ENCODE results near the gene MYBPC1. TPM values are rescaled to one million over a fixed set of nuclear protein-coding genes. Genes with fewer than 3 reads are reported as not detected.

Gene MYBPC1
- total RNA-seq, 1 donor from 2014 or later = not detected

- no peak overlapping the region for H3K4me3 ChIP-seq
- DNase-seq = no peak
- no peak for ATAC-seq
- no peaks in the 10 kb centered on the region for H3K27me3 ChIP-seq
- no peaks in the 10 kb centered on the region for H3K9me3 ChIP-seq
- no peaks in the 10 kb centered on the region for H3K4me1 ChIP-seq
- no peak for TF ChIP-seq CTCF (IDR thresholded peaks at IDR 0.05)
- no peak overlapping the region for H3K27ac ChIP-seq
- intact Hi-C loops (cut with DNase I) = no loop called here
- H3K36me3 ChIP-seq = no peaks in the 10 kb centered on the region
These were observed 16.4 kb upstream of the MYBPC1 start for GRCh38 chr12:101578417-101578816.

GRCh38 chr12:101581190-101581589, 13.6 kb upstream of the MYBPC1 start:
- Histone ChIP-seq H3K27me3 (no peaks in the 10 kb centered on the region), H3K36me3 (no peaks in the 10 kb centered on the region), H3K4me1 (no peaks in the 10 kb centered on the region), H3K9me3 (no peaks in the 10 kb centered on the region), H3K4me3 (no peak overlapping the region), H3K27ac (no peak overlapping the region)
- intact Hi-C loops (cut with DNase I) = no loop called here
- DNase-seq (no peak), ATAC-seq (no peak)
- TF ChIP-seq CTCF (IDR thresholded peaks at IDR 0.05) = no peak

- Histone ChIP-seq H3K9me3 (no peaks in the 10 kb centered on the region), H3K36me3 (no peaks in the 10 kb centered on the region), H3K27me3 (no peaks in the 10 kb centered on the region), H3K4me1 (no peaks in the 10 kb centered on the region), H3K4me3 (no peak overlapping the region), H3K27ac (no peak overlapping the region)
- ATAC-seq (no peak), DNase-seq (no peak)
- intact Hi-C loops (cut with DNase I) = no loop called here
- no peak for TF ChIP-seq CTCF (IDR thresholded peaks at IDR 0.05)
These were observed 11.8 kb upstream of the MYBPC1 start for GRCh38 chr12:101582937-101583336.

GRCh38 chr12:101590383-101590782, 4.4 kb upstream of the MYBPC1 start:
- no peak for TF ChIP-seq CTCF (IDR thresholded peaks at IDR 0.05)
- H3K9me3 ChIP-seq = no peaks in the 10 kb centered on the region
- ATAC-seq (no peak), DNase-seq (no peak)
- H3K27ac ChIP-seq = no peak overlapping the region
- intact Hi-C loops (cut with DNase I) = no loop called here
- H3K27me3 ChIP-seq = no peaks in the 10 kb centered on the region
- no peak overlapping the region for H3K4me3 ChIP-seq
- H3K4me1 ChIP-seq = no peaks in the 10 kb centered on the region
- no peaks in the 10 kb centered on the region for H3K36me3 ChIP-seq

- no peaks in the 10 kb centered on the region for H3K36me3 ChIP-seq
- no peak overlapping the region for H3K27ac ChIP-seq
- H3K4me1 ChIP-seq = no peaks in the 10 kb centered on the region
- ATAC-seq (no peak), DNase-seq (no peak)
- intact Hi-C loops (cut with DNase I) = no loop called here
- TF ChIP-seq CTCF (IDR thresholded peaks at IDR 0.05) = no peak
- no peaks in the 10 kb centered on the region for H3K9me3 ChIP-seq
- no peaks in the 10 kb centered on the region for H3K27me3 ChIP-seq
- no peak overlapping the region for H3K4me3 ChIP-seq
These were observed 3.0 kb upstream of the MYBPC1 start for GRCh38 chr12:101591781-101592180.

- H3K27me3 ChIP-seq = no peaks in the 10 kb centered on the region
- DNase-seq = no peak
- H3K4me1 ChIP-seq = no peaks in the 10 kb centered on the region
- no peak overlapping the region for H3K4me3 ChIP-seq
- no peak for ATAC-seq
- H3K27ac ChIP-seq = no peak overlapping the region
- no peaks in the 10 kb centered on the region for H3K9me3 ChIP-seq
- intact Hi-C loops (cut with DNase I) = no loop called here
- H3K36me3 ChIP-seq = no peaks in the 10 kb centered on the region
- TF ChIP-seq CTCF (IDR thresholded peaks at IDR 0.05) = no peak
These were observed 2.3 kb upstream of the MYBPC1 start for GRCh38 chr12:101592448-101592847.
